Activated CD4-positive, alpha-beta T cell treated with anti-CD3 and anti-CD28 coated beads, Interleukin-2, amount 10 ng/mL, durations not matched to agents 7 days and 5 days (primary cell): Measurements from ENCODE around the gene PRPF6. TPM values are rescaled to one million over a fixed set of nuclear protein-coding genes. Genes with fewer than 3 reads are reported as not detected.
A peak's percentile ranks its signal among the peaks of the same experiment; 100 is the strongest.

Experiments used
- CTCF ChIA-PET: fragments of 350-600 bp; sonication (Branson Sonifier 250); formaldehyde crosslinking; loops from one replicate; lab custom pipeline; 2021; ENCODE audit warnings: antibody characterized with exemption; lab: Charles Lee
- POLR2A ChIA-PET: fragments of 350-600 bp; sonication (Branson Sonifier 250); formaldehyde crosslinking; loops from one replicate; lab custom pipeline; 2021; ENCODE audit warnings: antibody characterized with exemption; lab: Charles Lee
- DNase-seq: peaks from one replicate; pipeline ENCODE4 v3.0.0-alpha.2; 2020
- H3K27ac Mint-ChIP-seq: one replicate; pipeline ENCODE4 v1.8.0; 2021; ENCODE audit warnings: mild to moderate bottlenecking, moderate library complexity, mixed read lengths
- H3K27me3 Mint-ChIP-seq: one replicate; pipeline ENCODE4 v1.8.0; 2021; ENCODE audit warnings: mixed read lengths
- H3K36me3 Mint-ChIP-seq: one replicate; pipeline ENCODE4 v1.8.0; 2021; ENCODE audit warnings: low read depth, mixed read lengths
- H3K4me1 Mint-ChIP-seq: one replicate; pipeline ENCODE4 v1.8.0; 2021; ENCODE audit warnings: mixed read lengths
- H3K4me3 Mint-ChIP-seq: one replicate; pipeline ENCODE4 v1.8.0; 2021; ENCODE audit warnings: mild to moderate bottlenecking, moderate library complexity, mixed read lengths
- H3K9me3 Mint-ChIP-seq: one replicate; pipeline ENCODE4 v1.8.0; 2021; ENCODE audit warnings: mixed read lengths
- total RNA-seq, 2 experiments: library from RNA; stranded (reverse); gene quantifications; one replicate each; pipeline ENCODE4 v1.2.3, GENCODE V29; 2021

Gene PRPF6
- total RNA-seq, 2 experiments from 2014 or later = 67.1 to 70.8 TPM

- H3K36me3 Mint-ChIP-seq = peaks cover 66% of the 10 kb centered on the region
- POLR2A ChIA-PET = no interaction called here
Observed at GRCh38 chr20:64022671-64023360, 41.9 kb downstream of the PRPF6 start.

GRCh38 chr20:64023361-64024140, 42.6 kb downstream of the PRPF6 start:
- Mint-ChIP-seq H3K27ac (no peak overlapping the region), H3K27me3 (no peaks in the 10 kb centered on the region), H3K36me3 (peaks cover 65% of the 10 kb centered on the region), H3K4me1 (no peaks in the 10 kb centered on the region), H3K9me3 (no peaks in the 10 kb centered on the region), H3K4me3 (no peak overlapping the region)
- ChIA-PET CTCF (interaction anchor here (0.9 to 2.0 kb wide), 2 partner anchors 14 to 50 kb away, joined by 3 to 7 read pairs; no protein-coding TSS in a partner anchor), POLR2A (no interaction called here)
- no peak for DNase-seq

More at GRCh38 chr20:64022671-64023360, 41.9 kb downstream of the PRPF6 start:
- Mint-ChIP-seq H3K27ac (peak overlapping the region; percentile 41), H3K4me1 (no peaks in the 10 kb centered on the region), H3K4me3 (no peak overlapping the region), H3K27me3 (no peaks in the 10 kb centered on the region), H3K9me3 (no peaks in the 10 kb centered on the region)
- CTCF ChIA-PET = interaction anchor here (0.9 to 2.0 kb wide), 2 partner anchors 15 to 49 kb away, joined by 3 to 7 read pairs; no protein-coding TSS in a partner anchor
- DNase-seq = no peak

- H3K4me1 Mint-ChIP-seq = no peaks in the 10 kb centered on the region
- ChIA-PET CTCF (interaction anchor here (1.1 to 2.0 kb wide), 2 partner anchors 14 kb away, joined by 6 to 7 read pairs; no protein-coding TSS in a partner anchor), POLR2A (no interaction called here)
- peaks cover 63% of the 10 kb centered on the region for H3K36me3 Mint-ChIP-seq
- DNase-seq = no peak
- no peaks in the 10 kb centered on the region for H3K27me3 Mint-ChIP-seq
- H3K27ac Mint-ChIP-seq = no peak overlapping the region
- no peak overlapping the region for H3K4me3 Mint-ChIP-seq
- H3K9me3 Mint-ChIP-seq = no peaks in the 10 kb centered on the region
Observed at GRCh38 chr20:64024141-64024990, 43.4 kb downstream of the PRPF6 start.

- peaks cover 57% of the 10 kb centered on the region for H3K36me3 Mint-ChIP-seq
- no peaks in the 10 kb centered on the region for H3K4me1 Mint-ChIP-seq
- ChIA-PET POLR2A (no interaction called here), CTCF (interaction anchor here (1.1 to 1.5 kb wide), 2 partner anchors 13 to 45 kb away, joined by 3 to 6 read pairs; partner anchors contain the start of gene PRPF6)
- no peaks in the 10 kb centered on the region for H3K27me3 Mint-ChIP-seq
- no peaks in the 10 kb centered on the region for H3K9me3 Mint-ChIP-seq
- H3K27ac Mint-ChIP-seq = no peak overlapping the region
- no peak overlapping the region for H3K4me3 Mint-ChIP-seq
- no peak for DNase-seq
Observed at GRCh38 chr20:64025101-64025825, 44.3 kb downstream of the PRPF6 start.

- H3K27ac Mint-ChIP-seq = no peak overlapping the region
- POLR2A ChIA-PET = no interaction called here
- peaks cover 59% of the 10 kb centered on the region for H3K36me3 Mint-ChIP-seq
Observed at GRCh38 chr20:64025826-64026412, 45.0 kb downstream of the PRPF6 start.

GRCh38 chr20:64027981-64028685, 47.2 kb downstream of the PRPF6 start:
- Mint-ChIP-seq H3K36me3 (peaks cover 44% of the 10 kb centered on the region), H3K4me1 (no peaks in the 10 kb centered on the region), H3K4me3 (no peak overlapping the region), H3K27ac (no peak overlapping the region), H3K9me3 (no peaks in the 10 kb centered on the region), H3K27me3 (no peaks in the 10 kb centered on the region)
- CTCF ChIA-PET = interaction anchor here (0.8 to 3.3 kb wide), 5 partner anchors 11 to 490 kb away, joined by 3 to 29 read pairs (median 5); partner anchors contain the start of gene PTK6
- no peak for DNase-seq
- POLR2A ChIA-PET = no interaction called here

More at GRCh38 chr20:64025826-64026412, 45.0 kb downstream of the PRPF6 start:
- no peak overlapping the region for H3K4me3 Mint-ChIP-seq
- no peak for DNase-seq
- CTCF ChIA-PET = interaction anchor here (1.5 to 3.3 kb wide), 4 partner anchors 13 to 488 kb away, joined by 3 to 29 read pairs (median 6); partner anchors contain the start of genes PRPF6 and PTK6
- no peaks in the 10 kb centered on the region for H3K27me3 Mint-ChIP-seq
- H3K4me1 Mint-ChIP-seq = no peaks in the 10 kb centered on the region
- no peaks in the 10 kb centered on the region for H3K9me3 Mint-ChIP-seq

- Mint-ChIP-seq H3K4me3 (no peak overlapping the region), H3K27me3 (no peaks in the 10 kb centered on the region), H3K36me3 (peaks cover 44% of the 10 kb centered on the region), H3K9me3 (no peaks in the 10 kb centered on the region), H3K4me1 (peaks cover 11% of the 10 kb centered on the region), H3K27ac (no peak overlapping the region)
- no peak for DNase-seq
- ChIA-PET POLR2A (no interaction called here), CTCF (interaction anchor here (1.1 to 1.2 kb wide), 2 partner anchors 9 to 56 kb away, joined by 3 to 6 read pairs; no protein-coding TSS in a partner anchor)
Observed at GRCh38 chr20:64029293-64030117, 48.6 kb downstream of the PRPF6 start.

- Mint-ChIP-seq H3K27ac (no peak overlapping the region), H3K27me3 (no peaks in the 10 kb centered on the region), H3K36me3 (peaks cover 43% of the 10 kb centered on the region), H3K4me3 (no peak overlapping the region), H3K9me3 (no peaks in the 10 kb centered on the region), H3K4me1 (peaks cover 20% of the 10 kb centered on the region)
- POLR2A ChIA-PET = no interaction called here
- DNase-seq = no peak
- CTCF ChIA-PET = interaction anchor here (1.2 kb wide), 1 partner anchor 8 kb away, joined by 6 read pairs; no protein-coding TSS in a partner anchor
Observed at GRCh38 chr20:64030371-64031134, 49.6 kb downstream of the PRPF6 start.

- peaks cover 32% of the 10 kb centered on the region for H3K4me1 Mint-ChIP-seq
- peaks cover 36% of the 10 kb centered on the region for H3K36me3 Mint-ChIP-seq
- H3K4me3 Mint-ChIP-seq = no peak overlapping the region
- H3K27ac Mint-ChIP-seq = no peak overlapping the region
- no peaks in the 10 kb centered on the region for H3K9me3 Mint-ChIP-seq
- no peak for DNase-seq
- ChIA-PET POLR2A (no interaction called here), CTCF (no interaction called here)
- no peaks in the 10 kb centered on the region for H3K27me3 Mint-ChIP-seq
Observed at GRCh38 chr20:64031822-64032314, 50.9 kb downstream of the PRPF6 start.
